Heart left ventricle (tissue), 13 donors: ENCODE data around the gene PIK3CA.
"Not testable (repeated sequence)": the region's sequence is repeated elsewhere in the genome, so short reads cannot be mapped to it uniquely, and the experiment has no call there.

Source experiments
- CTCF ChIP-seq, 12 donors: fragments of 200-600 bp; sonication (generic) in 4 of 12; IDR thresholded peaks; one replicate each; pipeline versions ENCODE4 v1.5.0 to v1.8.0; 2018 to 2022; ENCODE audit warnings: antibody characterized with exemption in 12 of 12, mild to moderate bottlenecking in 5 of 12
- POLR2A ChIP-seq, 2 donors: fragments of 450-650 bp; IDR thresholded peaks; one replicate each; pipeline ENCODE4 v1.6.1; 2017; ENCODE audit warnings: antibody characterized with exemption in 2 of 2, mild to moderate bottlenecking in 2 of 2, moderate library complexity in 2 of 2
- donor health status: ischemic (EF 13 %, LVEDD 7.1; RV severe dilation, severe dysfunction).
- donor health status: DM: no; HTN: yes; CAD: no.
- donor health status: DM: no; HTN: no; CAD: no.
- donor health status: ischemic (EF 25% LVEDD 6.9; RV normal size, moderate dysfunction).
- donor health status: ischemic (EF 25% LVEDD 5.7; RV mildly dilated, moderate dysfunction).
- donor health status: ischemic (EF 35%, LVEDD 5.7; RV mildly dilated, moderate dysfunction).
- donor health status: nonischemic (EF 11% LVEDD 7.7; RV severe dilation, severe dysfunction).
- donor health status: DM: yes; HTN: yes; CAD: no.
- donor health status: PGD.
- donor health status: ischemic (EF 29% LVEDD 5.4; RV normal size, mild dysfunction).
- donor health status: nonischemic (EF 23%, LVEDD 6.1; RV moderate dilation, normal function).

- TF ChIP-seq POLR2A, CTCF (IDR thresholded peaks at IDR 0.05): not testable (repeated sequence)
Measured at GRCh38 chr3:179218213-179218612, 70.1 kb downstream of the PIK3CA start.
